NCI-H345 (cell line): Measurements from ENCODE around the gene SNX8.

Experiments used
- DNase-seq: peaks from one replicate; lab custom pipeline; 2025; lab: John Stamatoyannopoulos, UW

SNX8 gene

GRCh38 chr7:2260820-2261219 lies 53.4 kb downstream of the SNX8 start:
- DNase-seq, result peak; percentile 92

DNA sequence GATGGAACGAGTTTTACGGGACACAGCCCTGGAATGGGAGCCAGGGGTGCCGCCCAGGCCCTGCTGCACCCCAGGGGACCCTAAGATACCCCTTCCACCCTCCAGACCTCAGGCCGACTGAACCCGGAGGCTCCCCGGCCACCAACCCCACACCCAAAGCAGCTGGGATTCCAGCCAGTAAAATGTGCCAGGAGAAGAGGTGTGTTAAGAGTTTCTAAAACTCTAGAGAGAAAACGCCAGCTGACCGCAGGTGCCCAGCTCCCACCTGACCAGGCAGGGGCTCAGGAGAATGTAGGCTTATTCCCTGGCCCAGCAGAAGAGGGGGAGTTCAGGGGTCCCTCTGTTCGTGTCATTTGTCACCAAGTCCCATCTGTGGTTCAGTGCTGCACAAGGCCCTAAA lies 54.8 kb downstream of the SNX8 start:
- no peak for DNase-seq

GRCh38 chr7:2258661-2259365 lies 55.4 kb downstream of the SNX8 start:
- DNase-seq, result no peak

- no peak for DNase-seq
Observed at GRCh38 chr7:2257651-2258050, 56.6 kb downstream of the SNX8 start.

DNA sequence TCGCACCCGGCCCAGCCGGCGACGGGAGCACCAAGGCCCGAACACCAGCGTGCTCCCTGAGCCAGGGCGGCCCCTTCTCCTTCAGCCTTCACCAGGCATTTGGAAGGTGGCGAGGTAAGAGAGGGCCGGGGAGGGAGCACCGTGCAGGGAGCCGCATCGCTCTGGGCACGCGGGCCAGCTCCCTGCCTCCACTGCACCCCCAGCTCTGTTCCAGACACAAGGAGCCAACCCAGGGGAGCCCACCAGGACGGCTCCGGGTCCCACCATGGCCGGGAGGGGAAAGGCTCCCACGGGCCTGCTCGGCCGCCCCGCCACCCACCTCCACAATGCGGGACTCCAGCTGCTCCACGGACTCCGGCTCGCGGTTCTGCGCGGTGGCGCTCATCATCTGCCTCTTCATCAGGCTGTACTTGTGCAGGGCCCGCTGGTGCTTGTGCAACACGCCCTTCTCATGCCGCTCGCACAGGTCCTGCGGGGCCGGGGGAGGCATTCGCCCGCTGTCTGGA lies 57.1 kb downstream of the SNX8 start:
- DNase-seq, result no peak

GRCh38 chr7:2256306-2257045 lies 57.8 kb downstream of the SNX8 start:
- no peak for DNase-seq

GRCh38 chr7:2255145-2256139 lies 58.8 kb downstream of the SNX8 start:
- DNase-seq, result no peak

DNA sequence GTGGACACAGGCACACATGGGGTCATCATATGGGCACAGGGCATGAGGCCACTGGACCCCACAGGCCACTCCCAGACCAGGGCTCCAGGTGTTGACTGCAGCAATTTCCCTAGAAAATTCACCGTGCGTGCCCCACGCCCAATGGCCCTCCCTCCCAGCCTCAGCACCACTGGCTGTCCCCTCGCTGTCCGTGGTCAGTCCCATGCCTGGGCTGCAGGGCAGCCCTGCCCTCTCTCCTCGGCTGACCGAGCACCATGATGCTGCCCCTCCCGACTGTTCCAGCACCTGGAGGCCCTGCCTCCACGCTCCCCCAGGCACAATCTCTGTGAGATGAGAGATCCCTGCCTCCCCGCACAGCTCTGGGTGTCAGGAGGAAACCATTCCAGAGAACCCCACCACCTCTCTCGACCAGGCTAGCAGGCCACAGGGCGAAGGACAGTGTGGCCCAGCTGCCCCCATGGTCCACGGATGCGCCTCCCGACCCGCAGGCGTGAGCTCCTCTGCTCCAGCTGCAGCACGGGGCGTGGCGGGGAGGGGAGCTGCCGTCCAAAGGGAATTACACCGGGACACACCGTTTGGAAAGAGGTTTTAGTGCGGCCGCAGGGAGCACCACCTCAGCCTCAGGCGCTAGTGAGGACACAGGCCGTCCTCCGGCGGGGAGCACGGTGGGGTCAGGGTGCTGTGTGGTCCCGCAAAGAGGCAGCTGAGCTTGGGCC lies 59.7 kb downstream of the SNX8 start:
- no peak for DNase-seq

GRCh38 chr7:2253525-2254244 lies 60.6 kb downstream of the SNX8 start:
- no peak for DNase-seq

DNA sequence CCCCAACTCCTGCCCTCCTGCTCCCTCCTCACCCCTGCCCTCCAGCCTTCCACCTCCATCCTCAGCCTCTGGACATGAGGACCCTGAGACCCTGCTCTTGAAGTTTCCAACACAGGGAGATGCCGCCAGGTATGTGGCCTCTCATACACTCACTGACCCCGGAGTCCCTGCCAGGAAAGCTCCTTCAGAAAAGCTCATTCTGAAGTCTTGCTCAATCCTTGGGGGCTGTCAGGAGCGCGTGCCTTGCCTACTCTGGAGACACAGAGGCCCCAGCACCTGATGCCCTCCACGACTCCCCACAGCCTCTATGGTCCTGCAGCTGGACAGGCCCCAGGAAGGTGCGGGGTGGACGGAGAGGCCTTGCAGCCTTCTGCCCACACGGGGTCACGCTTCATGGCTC lies 61.2 kb downstream of the SNX8 start:
- no peak for DNase-seq

GRCh38 chr7:2251841-2252771 lies 62.1 kb downstream of the SNX8 start:
- no peak for DNase-seq

DNA sequence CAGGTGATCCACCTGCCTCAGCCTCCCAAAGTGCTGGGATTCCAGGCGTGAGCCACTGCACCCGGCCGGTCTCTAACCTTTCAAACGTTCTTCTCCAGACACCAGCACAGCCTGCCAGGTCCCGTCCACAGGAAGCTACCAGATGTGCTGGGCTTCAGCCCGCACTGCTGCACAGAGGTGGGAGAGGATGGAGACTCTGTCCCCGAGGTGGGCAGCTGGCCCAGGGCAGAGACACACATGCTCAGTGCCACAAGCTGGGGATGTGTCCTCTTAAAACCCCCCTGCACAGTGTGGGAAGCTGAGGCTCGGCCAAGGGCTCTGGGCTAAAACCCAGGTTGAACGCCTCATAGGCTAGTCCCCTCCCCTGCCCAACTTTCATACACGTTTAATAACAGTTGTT lies 62.9 kb downstream of the SNX8 start:
- no peak for DNase-seq

DNA sequence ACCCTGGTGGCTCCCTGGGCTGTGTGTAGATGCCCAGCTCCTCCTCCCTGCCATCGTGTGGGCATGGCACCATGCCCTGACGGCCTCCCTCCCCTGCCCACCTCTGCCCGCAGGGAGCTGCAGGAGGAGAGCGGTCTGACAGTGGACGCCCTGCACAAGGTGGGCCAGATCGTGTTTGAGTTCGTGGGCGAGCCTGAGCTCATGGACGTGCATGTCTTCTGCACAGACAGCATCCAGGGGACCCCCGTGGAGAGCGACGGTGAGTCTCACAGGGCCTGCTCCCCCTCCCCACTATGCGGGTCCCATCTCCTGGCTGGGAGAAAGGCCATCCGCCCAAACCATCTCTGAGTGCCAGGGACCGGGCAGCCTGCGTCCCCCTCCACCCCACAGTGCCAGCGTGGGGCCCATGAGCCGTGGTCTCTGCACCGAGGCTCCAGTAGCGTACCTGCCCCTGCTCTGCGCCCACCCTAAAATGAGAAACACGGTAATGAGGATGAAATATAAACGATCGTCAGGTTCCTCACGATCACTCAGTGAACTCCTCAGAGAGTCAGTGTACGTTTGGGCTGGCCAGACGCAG lies 64.4 kb downstream of the SNX8 start:
- no peak for DNase-seq

- no peak for DNase-seq
Observed at GRCh38 chr7:2248984-2249694, 65.1 kb downstream of the SNX8 start.

DNA sequence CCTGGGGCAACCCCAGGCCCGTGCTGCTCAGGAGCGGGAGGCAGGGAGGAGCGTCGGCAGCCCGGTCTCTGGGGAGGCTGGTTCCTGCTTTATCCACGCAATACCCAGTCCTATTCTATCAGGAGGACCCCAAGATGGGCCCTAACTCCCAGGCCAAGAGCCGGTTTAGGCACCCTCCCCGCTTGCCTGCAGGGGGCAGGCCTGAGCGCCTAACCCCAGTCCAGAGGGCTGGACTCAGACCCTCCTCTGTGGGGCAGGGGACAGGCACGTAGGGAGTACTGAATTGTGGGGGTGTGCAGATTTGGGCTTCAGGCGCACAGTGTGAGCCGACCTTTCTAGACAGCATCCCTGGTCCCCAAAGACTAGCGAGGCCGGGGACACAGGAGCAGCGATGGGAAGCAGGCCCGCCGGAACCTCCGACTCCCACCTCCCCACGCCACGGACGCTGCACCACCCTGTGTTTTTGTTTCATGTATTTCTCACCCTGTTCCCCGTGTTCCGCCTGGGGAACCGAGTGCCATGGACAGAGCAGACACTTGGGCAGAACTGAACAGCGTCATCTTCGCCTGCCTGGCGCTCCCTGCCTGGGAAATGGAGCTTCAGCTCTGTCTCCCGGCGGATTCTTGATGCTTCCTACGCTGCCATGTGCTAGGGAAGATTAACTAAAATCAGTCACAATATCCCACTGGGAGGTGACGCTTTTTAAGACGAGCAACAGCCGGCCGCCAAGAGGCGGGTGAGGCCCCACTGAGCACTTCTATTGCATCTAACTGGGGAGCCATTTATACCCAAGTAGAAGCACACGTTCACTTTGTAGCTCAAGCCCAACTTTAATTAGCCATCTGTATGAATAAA lies 66.9 kb downstream of the SNX8 start:
- no peak for DNase-seq

GRCh38 chr7:2245883-2246675 lies 68.2 kb downstream of the SNX8 start:
- no peak for DNase-seq

- DNase-seq, result no peak
Observed at GRCh38 chr7:2244404-2244995, 69.7 kb downstream of the SNX8 start.
